ENCODE data around the gene RFT1.

RFT1 gene

GRCh38 chr3:53155760-53156159 is 25.5 kb upstream of the RFT1 start:
- H3K27ac ChIP-seq (replicated peaks) = no peak overlapping the region
- TF ChIP-seq SPI1 (IDR thresholded peaks at IDR 0.05; ENCODE audit: borderline replicate concordance, low read depth) (no peak), POLR2AphosphoS5 (IDR thresholded peaks at IDR 0.05; ENCODE audit: low read depth) (no peak), GABPA (IDR thresholded peaks at IDR 0.05; ENCODE audit: low read depth) (no peak)
- TF ChIP-seq, protein P1, sequence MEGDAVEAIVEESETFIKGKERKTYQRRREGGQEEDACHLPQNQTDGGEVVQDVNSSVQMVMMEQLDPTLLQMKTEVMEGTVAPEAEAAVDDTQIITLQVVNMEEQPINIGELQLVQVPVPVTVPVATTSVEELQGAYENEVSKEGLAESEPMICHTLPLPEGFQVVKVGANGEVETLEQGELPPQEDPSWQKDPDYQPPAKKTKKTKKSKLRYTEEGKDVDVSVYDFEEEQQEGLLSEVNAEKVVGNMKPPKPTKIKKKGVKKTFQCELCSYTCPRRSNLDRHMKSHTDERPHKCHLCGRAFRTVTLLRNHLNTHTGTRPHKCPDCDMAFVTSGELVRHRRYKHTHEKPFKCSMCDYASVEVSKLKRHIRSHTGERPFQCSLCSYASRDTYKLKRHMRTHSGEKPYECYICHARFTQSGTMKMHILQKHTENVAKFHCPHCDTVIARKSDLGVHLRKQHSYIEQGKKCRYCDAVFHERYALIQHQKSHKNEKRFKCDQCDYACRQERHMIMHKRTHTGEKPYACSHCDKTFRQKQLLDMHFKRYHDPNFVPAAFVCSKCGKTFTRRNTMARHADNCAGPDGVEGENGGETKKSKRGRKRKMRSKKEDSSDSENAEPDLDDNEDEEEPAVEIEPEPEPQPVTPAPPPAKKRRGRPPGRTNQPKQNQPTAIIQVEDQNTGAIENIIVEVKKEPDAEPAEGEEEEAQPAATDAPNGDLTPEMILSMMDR (IDR thresholded peaks at IDR 0.05; ENCODE audit: insufficient read depth, low read length) = no peak
- TF ChIP-seq, protein P2, sequence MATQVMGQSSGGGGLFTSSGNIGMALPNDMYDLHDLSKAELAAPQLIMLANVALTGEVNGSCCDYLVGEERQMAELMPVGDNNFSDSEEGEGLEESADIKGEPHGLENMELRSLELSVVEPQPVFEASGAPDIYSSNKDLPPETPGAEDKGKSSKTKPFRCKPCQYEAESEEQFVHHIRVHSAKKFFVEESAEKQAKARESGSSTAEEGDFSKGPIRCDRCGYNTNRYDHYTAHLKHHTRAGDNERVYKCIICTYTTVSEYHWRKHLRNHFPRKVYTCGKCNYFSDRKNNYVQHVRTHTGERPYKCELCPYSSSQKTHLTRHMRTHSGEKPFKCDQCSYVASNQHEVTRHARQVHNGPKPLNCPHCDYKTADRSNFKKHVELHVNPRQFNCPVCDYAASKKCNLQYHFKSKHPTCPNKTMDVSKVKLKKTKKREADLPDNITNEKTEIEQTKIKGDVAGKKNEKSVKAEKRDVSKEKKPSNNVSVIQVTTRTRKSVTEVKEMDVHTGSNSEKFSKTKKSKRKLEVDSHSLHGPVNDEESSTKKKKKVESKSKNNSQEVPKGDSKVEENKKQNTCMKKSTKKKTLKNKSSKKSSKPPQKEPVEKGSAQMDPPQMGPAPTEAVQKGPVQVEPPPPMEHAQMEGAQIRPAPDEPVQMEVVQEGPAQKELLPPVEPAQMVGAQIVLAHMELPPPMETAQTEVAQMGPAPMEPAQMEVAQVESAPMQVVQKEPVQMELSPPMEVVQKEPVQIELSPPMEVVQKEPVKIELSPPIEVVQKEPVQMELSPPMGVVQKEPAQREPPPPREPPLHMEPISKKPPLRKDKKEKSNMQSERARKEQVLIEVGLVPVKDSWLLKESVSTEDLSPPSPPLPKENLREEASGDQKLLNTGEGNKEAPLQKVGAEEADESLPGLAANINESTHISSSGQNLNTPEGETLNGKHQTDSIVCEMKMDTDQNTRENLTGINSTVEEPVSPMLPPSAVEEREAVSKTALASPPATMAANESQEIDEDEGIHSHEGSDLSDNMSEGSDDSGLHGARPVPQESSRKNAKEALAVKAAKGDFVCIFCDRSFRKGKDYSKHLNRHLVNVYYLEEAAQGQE (IDR thresholded peaks at IDR 0.05; ENCODE audit: insufficient replicate concordance, low read depth) = no peak
- no peak for DNase-seq (ENCODE audit: low read depth in 1 of 2, low spot score in 1 of 2)

GRCh38 chr3:53154881-53155285 is 24.6 kb upstream of the RFT1 start:
- Histone ChIP-seq H3K27me3 (ENCODE audit: insufficient read depth, poor library complexity, severe bottlenecking) (no peaks in the 10 kb centered on the region), H3K27ac (replicated peaks) (no peak overlapping the region), H3K4me3 (replicated peaks; ENCODE audit: insufficient read depth, low read length) (no peak overlapping the region)
- TF ChIP-seq, protein P2 (IDR thresholded peaks at IDR 0.05; ENCODE audit: insufficient replicate concordance, low read depth) = no peak
- TF ChIP-seq, protein P1 (IDR thresholded peaks at IDR 0.05; ENCODE audit: insufficient read depth, low read length) = no peak
- TF ChIP-seq SPI1 (IDR thresholded peaks at IDR 0.05; ENCODE audit: borderline replicate concordance, low read depth) (no peak), POLR2AphosphoS5 (IDR thresholded peaks at IDR 0.05; ENCODE audit: low read depth) (no peak), GABPA (IDR thresholded peaks at IDR 0.05; ENCODE audit: low read depth) (no peak)
- no peak for DNase-seq (ENCODE audit: low read depth in 1 of 2, low spot score in 1 of 2)

More at GRCh38 chr3:53155760-53156159, 25.5 kb upstream of the RFT1 start:
- no peaks in the 10 kb centered on the region for H3K27me3 ChIP-seq (ENCODE audit: insufficient read depth, poor library complexity, severe bottlenecking)
- H3K4me3 ChIP-seq (replicated peaks; ENCODE audit: insufficient read depth, low read length) = no peak overlapping the region

GRCh38 chr3:53153980-53154379 is 23.7 kb upstream of the RFT1 start:
- Histone ChIP-seq H3K4me3 (replicated peaks; ENCODE audit: insufficient read depth, low read length) (no peak overlapping the region), H3K27ac (replicated peaks) (no peak overlapping the region), H3K27me3 (ENCODE audit: insufficient read depth, poor library complexity, severe bottlenecking) (no peaks in the 10 kb centered on the region)
- TF ChIP-seq POLR2AphosphoS5 (IDR thresholded peaks at IDR 0.05; ENCODE audit: low read depth) = no peak
- TF ChIP-seq, protein P1 (IDR thresholded peaks at IDR 0.05; ENCODE audit: insufficient read depth, low read length) = no peak
- TF ChIP-seq SPI1 (IDR thresholded peaks at IDR 0.05; ENCODE audit: borderline replicate concordance, low read depth) = no peak
- no peak for TF ChIP-seq GABPA (IDR thresholded peaks at IDR 0.05; ENCODE audit: low read depth)
- TF ChIP-seq, protein P2 (IDR thresholded peaks at IDR 0.05; ENCODE audit: insufficient replicate concordance, low read depth) = no peak
- no peak for DNase-seq (ENCODE audit: low read depth in 1 of 2, low spot score in 1 of 2)

Data from HL-60 (cell line).